Activated CD4-positive, alpha-beta T cell treated with anti-CD3 and anti-CD28 coated beads for 36 hours (primary cell): ENCODE results near the gene RPS6KA5. TPM values are rescaled to one million over a fixed set of nuclear protein-coding genes. Genes with fewer than 3 reads are reported as not detected.

Experiments
- ATAC-seq: fragments of 200-7000 bp; cut with Tn5 transposase; one replicate; pipeline ENCODE4 v1.10.0; 2021; ENCODE audit warnings: mild to moderate bottlenecking, moderate library complexity
- CTCF ChIA-PET: fragments of 350-600 bp; sonication (Branson Sonifier 250); formaldehyde crosslinking; loops from one replicate; lab custom pipeline; 2021; ENCODE audit warnings: antibody characterized with exemption; lab: Charles Lee
- POLR2A ChIA-PET: fragments of 350-600 bp; sonication (Branson Sonifier 250); formaldehyde crosslinking; loops from one replicate; lab custom pipeline; 2021; ENCODE audit warnings: antibody characterized with exemption, inconsistent platforms; lab: Charles Lee
- DNase-seq: peaks from one replicate; pipeline ENCODE4 v3.0.0-alpha.2; 2020
- H3K27ac Mint-ChIP-seq: one replicate; pipeline ENCODE4 v1.8.0; 2021; ENCODE audit warnings: mixed read lengths
- H3K27me3 Mint-ChIP-seq: one replicate; pipeline ENCODE4 v1.8.0; 2021; ENCODE audit warnings: mixed read lengths
- H3K36me3 Mint-ChIP-seq: one replicate; pipeline ENCODE4 v1.8.0; 2021; ENCODE audit warnings: low read depth, mixed read lengths
- H3K4me1 Mint-ChIP-seq: one replicate; pipeline ENCODE4 v1.8.0; 2021; ENCODE audit warnings: mixed read lengths
- H3K4me3 Mint-ChIP-seq: one replicate; pipeline ENCODE4 v1.8.0; 2021; ENCODE audit warnings: mild to moderate bottlenecking, moderate library complexity, mixed read lengths
- H3K9me3 Mint-ChIP-seq: one replicate; pipeline ENCODE4 v1.8.0; 2021; ENCODE audit warnings: low read depth, mixed read lengths
- intact Hi-C, 2 experiments: fragments of 100-400 bp; cut with DNase I in 1 of 2; cut with micrococcal nuclease in 1 of 2; formaldehyde crosslinking; loops; one replicate each; pipeline versions ENCODE4 v1.14.2 to v1.15.1; 2022 to 2024; cut with DNase I, micrococcal nuclease
- total RNA-seq, 2 experiments: library from RNA; stranded (reverse); gene quantifications; one replicate each; pipeline ENCODE4 v1.2.3, GENCODE V29; 2021

Gene RPS6KA5
- total RNA-seq, 2 experiments from 2014 or later: 11.9 to 13.8 TPM

DNA sequence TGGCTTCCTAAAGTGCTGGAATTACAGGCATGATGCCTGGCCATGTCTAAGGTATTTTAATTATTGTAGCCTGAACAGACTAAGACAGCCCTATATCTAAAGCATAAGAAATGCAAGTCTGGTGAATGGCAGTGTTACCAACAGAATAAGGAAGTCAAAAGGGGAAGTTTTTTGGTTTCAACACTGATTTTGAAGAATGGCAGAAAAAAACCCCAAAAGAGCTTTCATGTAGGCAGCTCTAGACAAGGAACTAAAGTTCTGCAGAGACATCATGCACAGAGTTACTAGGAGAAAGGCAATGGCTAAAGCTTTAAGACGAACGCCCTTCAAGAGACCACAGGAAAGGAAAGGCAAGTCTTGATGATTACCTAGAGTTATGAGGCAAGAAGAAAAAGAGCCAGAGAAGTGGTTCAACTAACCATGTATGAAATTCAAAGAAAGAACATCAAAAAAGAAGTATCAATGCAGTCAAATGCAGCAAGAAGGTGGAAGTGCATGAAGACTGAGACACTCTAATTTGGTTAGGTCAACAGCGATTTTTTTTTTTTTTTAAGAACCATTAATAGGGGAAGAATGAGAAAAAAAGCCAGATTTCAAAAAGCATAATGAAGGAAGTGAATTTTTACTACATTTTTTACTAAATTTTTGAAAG lies 50.8 kb downstream of the RPS6KA5 start:
- peak; percentile 66 for ATAC-seq
- intact Hi-C loops: no loop called here
- no peak for DNase-seq
- POLR2A ChIA-PET: no interaction called here
- H3K36me3 Mint-ChIP-seq: no peaks in the 10 kb centered on the region
- no peaks in the 10 kb centered on the region for H3K27me3 Mint-ChIP-seq
- CTCF ChIA-PET: interaction anchor here (0.5 to 2.4 kb wide), 5 partner anchors 10 to 650 kb away, joined by 3 to 8 read pairs (median 5); no protein-coding TSS in a partner anchor
- peak overlapping the region; percentile 23 for H3K27ac Mint-ChIP-seq
- H3K4me3 Mint-ChIP-seq: no peak overlapping the region
- H3K9me3 Mint-ChIP-seq: no peaks in the 10 kb centered on the region
- H3K4me1 Mint-ChIP-seq: peaks cover 36% of the 10 kb centered on the region

DNA sequence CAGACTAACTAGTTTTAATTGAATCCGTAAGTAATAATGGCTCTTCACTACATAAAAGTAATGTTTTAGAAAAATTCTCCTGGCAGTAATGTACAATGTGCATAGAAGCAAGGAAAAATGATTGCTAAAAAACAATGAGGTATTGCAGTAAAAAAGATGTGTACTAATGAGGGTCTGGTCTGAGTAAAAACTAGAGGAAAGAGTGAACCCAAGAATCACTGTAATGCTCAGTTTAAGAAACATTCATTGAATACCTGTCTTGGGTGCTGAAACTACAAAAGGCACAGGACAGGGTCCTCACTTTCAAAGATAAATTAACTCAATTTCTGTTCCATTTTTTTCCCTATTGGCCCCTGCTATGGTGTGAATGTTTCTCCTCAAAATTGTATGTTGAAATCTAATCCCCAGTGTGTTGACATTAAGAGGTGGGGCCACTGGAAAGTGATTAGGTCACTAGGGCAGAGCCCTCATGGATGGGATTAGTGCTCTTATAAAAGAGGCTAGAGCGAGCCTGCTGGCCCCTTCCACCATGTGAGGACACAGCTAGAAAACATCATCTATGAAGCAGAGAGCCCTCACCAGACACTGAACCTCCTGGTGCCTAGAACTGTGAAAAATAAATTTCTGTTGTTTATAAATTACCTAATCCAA lies 51.6 kb downstream of the RPS6KA5 start:
- ChIA-PET POLR2A (no interaction called here), CTCF (interaction anchor here (0.6 to 1.9 kb wide), 3 partner anchors 9 to 158 kb away, joined by 4 to 7 read pairs (median 5); no protein-coding TSS in a partner anchor)
- Mint-ChIP-seq H3K36me3 (no peaks in the 10 kb centered on the region), H3K27me3 (no peaks in the 10 kb centered on the region), H3K4me3 (no peak overlapping the region), H3K27ac (no peak overlapping the region), H3K4me1 (peaks cover 37% of the 10 kb centered on the region), H3K9me3 (no peaks in the 10 kb centered on the region)
- DNase-seq (no peak), ATAC-seq (peak; percentile 49)
- intact Hi-C loops: no loop called here

DNA sequence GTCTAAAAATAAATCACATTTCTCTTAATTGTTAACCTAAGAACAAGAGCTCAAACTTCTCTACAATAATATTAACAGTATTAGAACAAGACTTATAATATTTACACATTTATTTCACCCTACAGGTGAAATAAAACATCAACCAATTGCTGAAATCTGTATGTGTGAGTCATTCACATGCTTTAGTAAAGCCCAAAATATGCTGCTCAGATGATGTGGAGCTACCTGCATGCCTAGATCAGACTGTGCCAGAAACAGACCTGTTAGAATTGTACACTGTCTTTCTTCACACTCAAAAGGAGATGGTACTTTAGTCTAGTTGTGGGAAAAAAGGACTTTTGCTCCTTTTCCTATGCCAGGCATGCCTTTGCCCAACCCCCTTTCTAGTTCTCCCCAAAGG lies 54.7 kb downstream of the RPS6KA5 start:
- no peaks in the 10 kb centered on the region for H3K36me3 Mint-ChIP-seq
- ChIA-PET POLR2A (no interaction called here), CTCF (interaction anchor here (0.7 to 1.2 kb wide), 4 partner anchors 9 to 167 kb away, joined by 3 to 4 read pairs (median 3); no protein-coding TSS in a partner anchor)
- H3K27ac Mint-ChIP-seq: peak overlapping the region; percentile 14
- intact Hi-C loops: no loop called here
- ATAC-seq (no peak), DNase-seq (no peak)
- H3K4me1 Mint-ChIP-seq: peaks cover 37% of the 10 kb centered on the region
- H3K4me3 Mint-ChIP-seq: no peak overlapping the region
- no peaks in the 10 kb centered on the region for H3K9me3 Mint-ChIP-seq
- no peaks in the 10 kb centered on the region for H3K27me3 Mint-ChIP-seq

DNA sequence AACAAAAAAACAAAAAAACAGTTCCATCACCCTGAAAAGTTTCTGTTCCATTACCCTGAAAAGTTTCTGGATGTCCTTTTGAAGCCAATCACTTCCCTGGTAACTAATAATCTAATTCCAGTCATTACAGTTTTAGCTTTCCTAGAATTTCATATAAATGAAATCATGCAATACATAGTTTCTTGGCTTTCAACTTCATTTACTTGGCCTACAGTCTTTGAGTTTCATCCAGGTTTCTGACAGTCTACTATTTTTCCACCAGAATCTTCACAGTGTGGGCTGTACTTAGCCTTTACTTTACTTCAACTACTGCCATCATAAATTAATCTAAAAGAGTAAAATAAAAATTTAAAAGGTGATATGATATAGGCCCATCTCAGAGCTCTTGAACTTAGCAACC lies 55.5 kb downstream of the RPS6KA5 start:
- DNase-seq: no peak
- H3K27ac Mint-ChIP-seq: no peak overlapping the region
- peaks cover 30% of the 10 kb centered on the region for H3K4me1 Mint-ChIP-seq
- no peaks in the 10 kb centered on the region for H3K36me3 Mint-ChIP-seq
- ChIA-PET CTCF (interaction anchor here (0.6 to 1.2 kb wide), 5 partner anchors 10 to 168 kb away, joined by 3 to 4 read pairs (median 3); no protein-coding TSS in a partner anchor), POLR2A (no interaction called here)
- no peaks in the 10 kb centered on the region for H3K9me3 Mint-ChIP-seq
- ATAC-seq: no peak
- intact Hi-C loops: no loop called here
- H3K4me3 Mint-ChIP-seq: no peak overlapping the region
- H3K27me3 Mint-ChIP-seq: no peaks in the 10 kb centered on the region

DNA sequence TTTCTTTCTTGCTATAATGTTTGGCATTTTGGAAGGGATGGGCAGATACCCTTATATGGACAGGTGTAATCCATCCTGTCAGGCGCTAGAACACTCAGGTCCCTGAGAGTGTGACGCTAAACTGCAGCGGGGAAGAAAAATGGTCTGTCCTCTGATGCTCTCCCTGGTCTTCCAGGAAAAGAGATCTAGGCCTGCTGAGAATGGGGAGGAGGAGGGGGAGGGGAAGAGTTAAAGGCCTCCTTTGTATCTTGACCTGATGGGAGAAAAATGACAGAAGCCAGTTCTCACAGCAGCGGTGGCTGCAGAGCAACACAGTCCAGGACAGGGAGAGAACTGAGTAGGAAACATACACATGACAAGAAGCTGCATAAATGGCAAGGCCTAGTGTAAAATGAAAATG lies 61.1 kb downstream of the RPS6KA5 start:
- no peak overlapping the region for H3K27ac Mint-ChIP-seq
- peaks cover 6% of the 10 kb centered on the region for H3K4me1 Mint-ChIP-seq
- DNase-seq: no peak
- peaks cover 12% of the 10 kb centered on the region for H3K36me3 Mint-ChIP-seq
- H3K4me3 Mint-ChIP-seq: no peak overlapping the region
- no peaks in the 10 kb centered on the region for H3K9me3 Mint-ChIP-seq
- ATAC-seq: no peak
- CTCF ChIA-PET: interaction anchor here (0.8 to 2.1 kb wide), 3 partner anchors 8 to 187 kb away, joined by 3 to 7 read pairs (median 3); no protein-coding TSS in a partner anchor
- no peaks in the 10 kb centered on the region for H3K27me3 Mint-ChIP-seq
- POLR2A ChIA-PET: interaction anchor here (0.6 kb wide), 1 partner anchor 46 kb away, joined by 3 read pairs; no protein-coding TSS in a partner anchor
- intact Hi-C loops: no loop called here

DNA sequence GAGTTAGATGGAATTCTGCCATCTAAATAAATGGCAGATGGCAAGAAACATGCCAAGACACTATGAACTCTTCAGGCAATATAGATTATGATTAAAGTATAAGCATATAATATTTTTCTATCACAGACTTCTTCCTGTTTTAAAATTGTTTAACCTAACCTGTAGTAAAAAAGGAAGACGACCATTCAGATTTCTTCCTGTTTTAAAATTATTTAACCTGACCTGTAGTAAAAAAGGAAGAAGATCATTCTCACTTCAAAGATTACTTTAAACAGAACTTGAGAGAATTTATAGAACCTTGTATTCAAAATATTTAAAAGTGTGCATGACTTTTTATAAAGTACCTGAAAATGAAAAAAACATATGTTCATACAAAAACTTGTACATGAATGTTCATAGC lies 63.5 kb downstream of the RPS6KA5 start:
- peaks cover 20% of the 10 kb centered on the region for H3K4me1 Mint-ChIP-seq
- no peaks in the 10 kb centered on the region for H3K27me3 Mint-ChIP-seq
- no peak for DNase-seq
- H3K27ac Mint-ChIP-seq: no peak overlapping the region
- intact Hi-C loops: no loop called here
- no peak overlapping the region for H3K4me3 Mint-ChIP-seq
- H3K9me3 Mint-ChIP-seq: no peaks in the 10 kb centered on the region
- no peak for ATAC-seq
- CTCF ChIA-PET: interaction anchor here (0.5 to 0.9 kb wide), 2 partner anchors 35 to 39 kb away, joined by 3 read pairs; no protein-coding TSS in a partner anchor
- POLR2A ChIA-PET: no interaction called here
- peaks cover 15% of the 10 kb centered on the region for H3K36me3 Mint-ChIP-seq

GRCh38 chr14:90995785-90996184 lies 64.7 kb downstream of the RPS6KA5 start:
- CTCF ChIA-PET: interaction anchor here (0.5 to 0.9 kb wide), 2 partner anchors 40 to 125 kb away, joined by 3 read pairs; no protein-coding TSS in a partner anchor

GRCh38 chr14:90993792-90994191 lies 66.6 kb downstream of the RPS6KA5 start:
- intact Hi-C loops: loop anchor here in 1 of 2 experiments (5.0 kb wide), 1 partner anchor 44 kb away; no protein-coding TSS in a partner anchor
- no peaks in the 10 kb centered on the region for H3K27me3 Mint-ChIP-seq
- POLR2A ChIA-PET: interaction anchor here (0.5 kb wide), 1 partner anchor 78 kb away, joined by 3 read pairs; no protein-coding TSS in a partner anchor
- H3K4me3 Mint-ChIP-seq: no peak overlapping the region
- H3K9me3 Mint-ChIP-seq: no peaks in the 10 kb centered on the region
- peaks cover 14% of the 10 kb centered on the region for H3K36me3 Mint-ChIP-seq
- ATAC-seq: peak; percentile 60
- H3K4me1 Mint-ChIP-seq: peaks cover 38% of the 10 kb centered on the region
- DNase-seq: no peak
- CTCF ChIA-PET: no interaction called here
- H3K27ac Mint-ChIP-seq: no peak overlapping the region

More at GRCh38 chr14:90995785-90996184, 64.7 kb downstream of the RPS6KA5 start:
- H3K27me3 Mint-ChIP-seq: no peaks in the 10 kb centered on the region
- intact Hi-C loops: no loop called here
- DNase-seq (no peak), ATAC-seq (no peak)
- H3K9me3 Mint-ChIP-seq: no peaks in the 10 kb centered on the region
- H3K4me3 Mint-ChIP-seq: no peak overlapping the region
- H3K36me3 Mint-ChIP-seq: peaks cover 15% of the 10 kb centered on the region
- peaks cover 29% of the 10 kb centered on the region for H3K4me1 Mint-ChIP-seq
- H3K27ac Mint-ChIP-seq: no peak overlapping the region
- POLR2A ChIA-PET: no interaction called here

DNA sequence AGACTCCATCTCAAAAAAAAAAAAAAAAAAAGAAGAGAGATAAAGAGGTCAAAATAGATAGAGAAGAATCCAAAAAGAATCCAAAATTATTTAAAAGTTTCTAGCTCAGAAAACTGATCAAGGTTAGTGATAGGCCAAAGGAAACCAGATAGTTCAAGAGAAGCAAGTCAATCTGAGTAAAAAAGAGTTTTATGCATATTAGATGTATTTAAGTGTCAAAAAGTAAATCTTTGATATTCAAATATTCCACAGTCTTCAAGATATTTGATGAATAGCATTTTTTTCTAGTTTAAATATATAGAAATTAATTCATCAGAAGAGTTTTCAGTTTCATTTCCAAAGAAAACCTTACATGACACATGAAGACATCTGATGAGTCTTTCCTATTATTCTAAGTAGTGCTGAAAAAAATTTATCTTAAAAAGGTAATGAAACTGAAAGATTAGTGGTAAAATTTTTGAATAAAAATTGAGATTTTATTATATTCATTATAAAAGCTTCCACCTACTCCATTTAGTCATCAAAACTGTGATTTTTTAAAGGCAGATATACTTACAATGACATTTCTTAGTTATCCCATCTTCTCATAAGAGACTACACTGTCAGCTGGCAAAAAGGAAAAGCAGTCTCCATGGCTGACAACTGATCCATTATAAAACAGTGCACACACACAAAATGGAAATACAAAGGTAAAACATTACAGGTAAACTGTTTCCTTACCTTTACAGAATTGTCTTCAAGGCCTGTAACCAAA lies 68.6 kb downstream of the RPS6KA5 start:
- CTCF ChIA-PET: interaction anchor here (1.0 to 1.5 kb wide), 3 partner anchors 22 to 182 kb away, joined by 3 to 4 read pairs (median 3); no protein-coding TSS in a partner anchor
- POLR2A ChIA-PET: interaction anchor here (0.6 kb wide), 1 partner anchor 61 kb away, joined by 4 read pairs; no protein-coding TSS in a partner anchor
- Mint-ChIP-seq H3K36me3 (peaks cover 16% of the 10 kb centered on the region), H3K27me3 (no peaks in the 10 kb centered on the region), H3K27ac (peak overlapping the region; percentile 59), H3K4me1 (peaks cover 52% of the 10 kb centered on the region), H3K4me3 (peak overlapping the region; percentile 31), H3K9me3 (no peaks in the 10 kb centered on the region)
- intact Hi-C loops: loop anchor here in 1 of 2 experiments (1.0 to 5.0 kb wide), 2 partner anchors 22 to 45 kb away; no protein-coding TSS in a partner anchor
- DNase-seq (no peak), ATAC-seq (peak; percentile 31)

- Mint-ChIP-seq H3K4me1 (peaks cover 61% of the 10 kb centered on the region), H3K36me3 (peaks cover 18% of the 10 kb centered on the region), H3K4me3 (no peak overlapping the region), H3K9me3 (no peaks in the 10 kb centered on the region), H3K27me3 (no peaks in the 10 kb centered on the region), H3K27ac (no peak overlapping the region)
- ChIA-PET CTCF (no interaction called here), POLR2A (no interaction called here)
- DNase-seq (no peak), ATAC-seq (no peak)
- intact Hi-C loops: loop anchor here in 1 of 2 experiments (5.0 kb wide), 1 partner anchor 47 kb away; no protein-coding TSS in a partner anchor
These were observed 70.3 kb downstream of the RPS6KA5 start for GRCh38 chr14:90990141-90990540.

DNA sequence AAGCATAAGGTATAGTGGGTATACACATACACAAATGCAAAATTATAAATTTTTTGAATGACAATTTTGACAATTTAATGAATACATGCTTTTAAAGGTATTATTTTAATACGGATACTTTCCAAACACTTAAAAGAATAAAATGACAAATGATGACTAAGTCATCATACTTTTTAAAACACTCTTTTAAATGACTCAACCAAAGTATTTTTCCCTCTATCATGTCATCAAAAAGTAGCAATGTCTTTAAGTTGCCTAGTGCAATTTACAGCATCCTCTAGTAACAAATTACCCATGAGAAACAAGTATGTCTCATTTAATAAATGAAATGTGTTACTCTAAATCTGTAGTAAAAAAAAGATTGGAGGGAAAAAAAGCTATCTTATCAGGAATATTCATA lies 73.3 kb downstream of the RPS6KA5 start:
- peaks cover 42% of the 10 kb centered on the region for H3K4me1 Mint-ChIP-seq

More for the DNA sequence above, 73.3 kb downstream of the RPS6KA5 start:
- H3K36me3 Mint-ChIP-seq: peaks cover 16% of the 10 kb centered on the region
- CTCF ChIA-PET: no interaction called here
- peak overlapping the region; percentile 47 for H3K27ac Mint-ChIP-seq
- ATAC-seq: peak; percentile 42
- H3K27me3 Mint-ChIP-seq: no peaks in the 10 kb centered on the region
- intact Hi-C loops: loop anchor here in 1 of 2 experiments (2.0 kb wide), 1 partner anchor 16 kb away; no protein-coding TSS in a partner anchor
- H3K9me3 Mint-ChIP-seq: no peaks in the 10 kb centered on the region
- POLR2A ChIA-PET: no interaction called here
- DNase-seq: no peak
- H3K4me3 Mint-ChIP-seq: no peak overlapping the region
